DND-41 (cell line): ENCODE results near the gene MARK4.

Experiments
- EZH2 ChIP-seq: IDR thresholded peaks from 3 replicates; pipeline ENCODE4 v1.6.1; 2012; ENCODE audit warnings: borderline replicate concordance, low read depth, mild to moderate bottlenecking, moderate library complexity, low read length, inconsistent platforms; ENCODE audit not compliant: severe bottlenecking
- TF ChIP-seq, protein P1 (sequence below): IDR thresholded peaks from 2 replicates; pipeline ENCODE4 v1.5.1; 2012; ENCODE audit warnings: borderline replicate concordance, low read length, moderate library complexity, mild to moderate bottlenecking; ENCODE audit not compliant: poor library complexity, severe bottlenecking; ENCODE audit errors: extremely low read depth

DNA sequence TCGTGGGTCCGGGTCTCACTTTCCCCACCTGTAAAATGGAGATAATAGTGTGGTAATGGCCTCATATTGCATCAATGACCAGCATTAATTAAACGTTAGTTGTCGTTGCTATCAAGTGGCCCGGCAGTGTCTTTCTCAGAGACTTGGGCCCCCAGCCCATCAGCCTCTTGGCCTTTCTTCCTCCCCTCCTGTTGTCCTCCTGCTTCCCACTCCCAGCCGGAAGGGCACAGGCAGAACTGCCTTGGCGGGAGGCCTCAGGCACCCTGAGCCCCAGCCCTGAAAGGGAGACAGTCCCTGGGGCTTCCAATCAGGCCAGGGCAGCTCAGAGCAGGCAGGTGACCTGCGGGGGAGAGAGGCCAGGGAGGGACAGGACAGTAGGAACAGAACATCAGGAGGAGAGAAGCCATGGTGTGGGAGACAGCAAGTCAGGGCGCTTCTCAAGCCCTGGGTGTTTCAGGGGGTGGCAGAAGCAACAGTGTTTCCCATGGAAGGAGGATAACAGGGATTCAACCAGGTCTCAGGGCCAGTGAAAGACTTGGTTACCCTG is 4.6 kb downstream of the MARK4 start:
- TF ChIP-seq, protein P1, sequence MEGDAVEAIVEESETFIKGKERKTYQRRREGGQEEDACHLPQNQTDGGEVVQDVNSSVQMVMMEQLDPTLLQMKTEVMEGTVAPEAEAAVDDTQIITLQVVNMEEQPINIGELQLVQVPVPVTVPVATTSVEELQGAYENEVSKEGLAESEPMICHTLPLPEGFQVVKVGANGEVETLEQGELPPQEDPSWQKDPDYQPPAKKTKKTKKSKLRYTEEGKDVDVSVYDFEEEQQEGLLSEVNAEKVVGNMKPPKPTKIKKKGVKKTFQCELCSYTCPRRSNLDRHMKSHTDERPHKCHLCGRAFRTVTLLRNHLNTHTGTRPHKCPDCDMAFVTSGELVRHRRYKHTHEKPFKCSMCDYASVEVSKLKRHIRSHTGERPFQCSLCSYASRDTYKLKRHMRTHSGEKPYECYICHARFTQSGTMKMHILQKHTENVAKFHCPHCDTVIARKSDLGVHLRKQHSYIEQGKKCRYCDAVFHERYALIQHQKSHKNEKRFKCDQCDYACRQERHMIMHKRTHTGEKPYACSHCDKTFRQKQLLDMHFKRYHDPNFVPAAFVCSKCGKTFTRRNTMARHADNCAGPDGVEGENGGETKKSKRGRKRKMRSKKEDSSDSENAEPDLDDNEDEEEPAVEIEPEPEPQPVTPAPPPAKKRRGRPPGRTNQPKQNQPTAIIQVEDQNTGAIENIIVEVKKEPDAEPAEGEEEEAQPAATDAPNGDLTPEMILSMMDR, result no peak
- TF ChIP-seq EZH2, result no peak
